CD14-positive monocyte (primary cell): ENCODE results near the gene ST6GALNAC3. TPM values are rescaled to one million over a fixed set of nuclear protein-coding genes. Genes with fewer than 3 reads are reported as not detected.

Experiments used
- DNase-seq, 3 donors: peaks; one replicate each; pipeline ENCODE4 v3.0.0-alpha.2; 2011 to 2022
- H2AFZ ChIP-seq: 2 replicates; pipeline ENCODE4 v1.6.0; 2012; ENCODE audit warnings: mild to moderate bottlenecking, low read depth, low read length, inconsistent platforms; ENCODE audit not compliant: insufficient read depth, poor library complexity, severe bottlenecking
- H3K27ac ChIP-seq, 2 donors: 1 replicate in 1 of 2; 2 replicates in 1 of 2; pipeline ENCODE4 v1.5.1; 2012 to 2013; ENCODE audit warnings: low read length in 2 of 2, control low read depth in 1 of 2, inconsistent platforms in 1 of 2, low read depth in 1 of 2, mild to moderate bottlenecking in 1 of 2
- H3K27me3 ChIP-seq, 2 donors: one replicate each; pipeline versions ENCODE4 v1.6.0 to v1.6.1; 2011 to 2013; ENCODE audit warnings: low read length in 2 of 2; ENCODE audit not compliant: control insufficient read depth in 2 of 2, insufficient read depth in 2 of 2
- H3K36me3 ChIP-seq, 2 donors: replicated peaks in 1 of 2; 1 replicate in 1 of 2; 2 replicates in 1 of 2; pipeline versions ENCODE4 v1.5.1 to v1.6.1; 2012 to 2013; ENCODE audit warnings: low read length in 2 of 2, control low read depth in 1 of 2, inconsistent platforms in 1 of 2, mild to moderate bottlenecking in 1 of 2; ENCODE audit not compliant: insufficient read depth in 2 of 2, control insufficient read depth in 1 of 2
- H3K4me1 ChIP-seq, 2 donors: 1 replicate in 1 of 2; 2 replicates in 1 of 2; pipeline versions ENCODE4 v1.5.1 to v1.6.1; 2012 to 2013; ENCODE audit warnings: low read length in 2 of 2, control low read depth in 1 of 2, inconsistent platforms in 1 of 2, mild to moderate bottlenecking in 1 of 2, moderate library complexity in 1 of 2; ENCODE audit not compliant: insufficient read depth in 2 of 2, control insufficient read depth in 1 of 2
- H3K4me2 ChIP-seq: replicated peaks from 2 replicates; pipeline ENCODE3; 2012; ENCODE audit warnings: low read length, moderate library complexity, mild to moderate bottlenecking; ENCODE audit not compliant: poor library complexity, severe bottlenecking; ENCODE audit errors: extremely low read depth
- H3K4me3 ChIP-seq, 3 experiments: fragments of 200-600 bp in 1 of 3; sonication (generic) in 1 of 3; replicated peaks in 1 of 3; 1 replicate in 2 of 3; 2 replicates in 1 of 3; pipeline ENCODE4 v1.5.1; 2011 to 2013; ENCODE audit warnings: low read length in 3 of 3, mild to moderate bottlenecking in 3 of 3, control low read depth in 2 of 3, low read depth in 2 of 3, inconsistent platforms in 1 of 3, moderate library complexity in 1 of 3
- H3K79me2 ChIP-seq: 2 replicates; pipeline ENCODE4 v1.6.0; 2012; ENCODE audit warnings: mild to moderate bottlenecking, control low read depth, inconsistent platforms, low read length, moderate library complexity; ENCODE audit not compliant: insufficient read depth
- H3K9ac ChIP-seq: 2 replicates; pipeline ENCODE4 v1.6.0; 2017; ENCODE audit warnings: low read length, mild to moderate bottlenecking; ENCODE audit not compliant: insufficient read depth, poor library complexity, severe bottlenecking
- H3K9me3 ChIP-seq, 2 donors: replicated peaks in 1 of 2; 1 replicate in 1 of 2; 2 replicates in 1 of 2; pipeline versions ENCODE4 v1.5.1 to v1.6.1; 2012 to 2013; ENCODE audit warnings: low read length in 2 of 2, control low read depth in 1 of 2; ENCODE audit not compliant: control insufficient read depth in 1 of 2, insufficient read depth in 1 of 2
- H4K20me1 ChIP-seq: 2 replicates; pipeline ENCODE4 v1.6.0; 2012; ENCODE audit warnings: mild to moderate bottlenecking, low read length, control low read depth, moderate library complexity; ENCODE audit not compliant: insufficient read depth
- H3K27ac Mint-ChIP-seq, 7 donors: one replicate each; pipeline ENCODE4 v1.8.0; 2020; ENCODE audit warnings: mild to moderate bottlenecking in 7 of 7, mixed read lengths in 7 of 7, moderate library complexity in 6 of 7, inconsistent platforms in 2 of 7
- H3K27me3 Mint-ChIP-seq, 3 donors: one replicate each; pipeline ENCODE4 v1.8.0; 2021 to 2022; ENCODE audit warnings: low read depth in 3 of 3, mild to moderate bottlenecking in 3 of 3, mixed read lengths in 3 of 3, moderate library complexity in 3 of 3, inconsistent platforms in 1 of 3
- H3K36me3 Mint-ChIP-seq, 2 donors: one replicate each; pipeline ENCODE4 v1.8.0; 2020; ENCODE audit warnings: mixed read lengths in 2 of 2, inconsistent platforms in 1 of 2, mild to moderate bottlenecking in 1 of 2
- H3K4me1 Mint-ChIP-seq: one replicate; pipeline ENCODE4 v1.8.0; 2020; ENCODE audit warnings: mild to moderate bottlenecking, mixed read lengths
- H3K4me3 Mint-ChIP-seq, 2 donors: one replicate each; pipeline ENCODE4 v1.8.0; 2020; ENCODE audit warnings: mild to moderate bottlenecking in 2 of 2, mixed read lengths in 2 of 2, moderate library complexity in 1 of 2
- H3K9me3 Mint-ChIP-seq, 7 donors: one replicate each; pipeline ENCODE4 v1.8.0; 2020 to 2022; ENCODE audit warnings: mixed read lengths in 7 of 7, mild to moderate bottlenecking in 6 of 7, moderate library complexity in 6 of 7, inconsistent platforms in 2 of 7
- CTCF ChIP-seq: fragments of 200-600 bp; IDR thresholded peaks from one replicate; pipeline ENCODE4 v1.8.0; 2022; ENCODE audit warnings: antibody characterized with exemption, mild to moderate bottlenecking
- WGBS: methylation state at CpG from one replicate; pipeline ENCODE4 v1.1.5; 2013; ENCODE audit warnings: missing lambda C conversion rate; ENCODE audit not compliant: insufficient coverage; 5-methylcytosine and 5-hydroxymethylcytosine counted together
- intact Hi-C, 2 donors: fragments of 100-400 bp; cut with micrococcal nuclease; formaldehyde crosslinking; loops; one replicate each; pipeline versions ENCODE4 v1.15.0 to v1.15.1; 2023
- polyA plus RNA-seq, 3 donors: library from polyadenylated mRNA; depleted of rRNA in 1 of 3; unstranded in 2 of 3; stranded (reverse) in 1 of 3; fragments of 300-500 nt in 2 of 3; fragments of >200 nt in 1 of 3; fragmentation: Illumina TruSeq in 2 of 3; gene quantifications; 1 replicate in 2 of 3; 2 replicates in 1 of 3; pipeline ENCODE4 v1.2.3, GENCODE V29; 2012 to 2021

Gene ST6GALNAC3
- polyA plus RNA-seq, 3 donors: 6.5 to 9.2 (median 7.6) TPM

- WGBS: 0% methylated on average over 1 of the region's 2 CpGs
- Mint-ChIP-seq H3K4me1 (peaks cover 5% of the 10 kb centered on the region), H3K27me3 (peaks cover 0 to 5% (median 2%) of the 10 kb centered on the region in 3 donors), H3K36me3 (peaks cover 0 to 8% of the 10 kb centered on the region in 2 donors), H3K9me3 (peaks cover 0 to 3% (median 0%) of the 10 kb centered on the region in 7 donors), H3K27ac (no peak overlapping the region), H3K4me3 (no peak overlapping the region)
- Histone ChIP-seq H3K4me2 (no peak overlapping the region), H3K9ac (no peak overlapping the region), H3K27me3 (no peaks in the 10 kb centered on the region), H3K4me1 (no peaks in the 10 kb centered on the region), H3K36me3 (no peaks in the 10 kb centered on the region), H3K9me3 (no peaks in the 10 kb centered on the region), H3K79me2 (no peaks in the 10 kb centered on the region), H3K27ac (no peak overlapping the region), H2AFZ (no peak overlapping the region), H3K4me3 (no peak overlapping the region), H4K20me1 (peaks cover 12% of the 10 kb centered on the region)
- TF ChIP-seq CTCF: no peak
- DNase-seq: no peak
- intact Hi-C loops: no loop called here
These were observed 30.8 kb downstream of the ST6GALNAC3 start for GRCh38 chr1:76105372-76105771.

- no CpG with 5 or more reads among the region's 1 CpG for WGBS
- peaks cover 0 to 5% (median 0%) of the 10 kb centered on the region in 3 donors for H3K27me3 Mint-ChIP-seq
- intact Hi-C loops: no loop called here
- no peak for TF ChIP-seq CTCF
- H3K36me3 ChIP-seq: no peaks in the 10 kb centered on the region
- no peaks in the 10 kb centered on the region for H3K4me1 ChIP-seq
- no peak for DNase-seq
- H4K20me1 ChIP-seq: peaks cover 12% of the 10 kb centered on the region
- no peak overlapping the region for H3K4me2 ChIP-seq
- no peaks in the 10 kb centered on the region for H3K27me3 ChIP-seq
- H3K9ac ChIP-seq: no peak overlapping the region
- H3K27ac ChIP-seq: no peak overlapping the region
- H3K4me3 Mint-ChIP-seq: no peak overlapping the region
- H3K4me1 Mint-ChIP-seq: peaks cover 5% of the 10 kb centered on the region
- H3K79me2 ChIP-seq: no peaks in the 10 kb centered on the region
- no peaks in the 10 kb centered on the region for H3K9me3 ChIP-seq
- H3K27ac Mint-ChIP-seq: no peak overlapping the region
- peaks cover 0 to 8% of the 10 kb centered on the region in 2 donors for H3K36me3 Mint-ChIP-seq
- no peak overlapping the region for H3K4me3 ChIP-seq
- no peak overlapping the region for H2AFZ ChIP-seq
- H3K9me3 Mint-ChIP-seq: peaks cover 0 to 3% (median 0%) of the 10 kb centered on the region in 7 donors
These were observed 31.7 kb downstream of the ST6GALNAC3 start for GRCh38 chr1:76106251-76106650.
